HG03159 (cell line): Measurements from ENCODE around the gene CTDSPL.
"Not testable (repeated sequence)": the region's sequence is repeated elsewhere in the genome, so short reads cannot be mapped to it uniquely, and the experiment has no call there.

Experiments
- ATAC-seq: cut with Tn5 transposase; IDR thresholded peaks from one replicate; pipeline ENCODE4 v1.9.1; 2021; ENCODE audit warnings: mild to moderate bottlenecking, moderate library complexity; ENCODE audit not compliant: unreplicated experiment

Gene CTDSPL

DNA sequence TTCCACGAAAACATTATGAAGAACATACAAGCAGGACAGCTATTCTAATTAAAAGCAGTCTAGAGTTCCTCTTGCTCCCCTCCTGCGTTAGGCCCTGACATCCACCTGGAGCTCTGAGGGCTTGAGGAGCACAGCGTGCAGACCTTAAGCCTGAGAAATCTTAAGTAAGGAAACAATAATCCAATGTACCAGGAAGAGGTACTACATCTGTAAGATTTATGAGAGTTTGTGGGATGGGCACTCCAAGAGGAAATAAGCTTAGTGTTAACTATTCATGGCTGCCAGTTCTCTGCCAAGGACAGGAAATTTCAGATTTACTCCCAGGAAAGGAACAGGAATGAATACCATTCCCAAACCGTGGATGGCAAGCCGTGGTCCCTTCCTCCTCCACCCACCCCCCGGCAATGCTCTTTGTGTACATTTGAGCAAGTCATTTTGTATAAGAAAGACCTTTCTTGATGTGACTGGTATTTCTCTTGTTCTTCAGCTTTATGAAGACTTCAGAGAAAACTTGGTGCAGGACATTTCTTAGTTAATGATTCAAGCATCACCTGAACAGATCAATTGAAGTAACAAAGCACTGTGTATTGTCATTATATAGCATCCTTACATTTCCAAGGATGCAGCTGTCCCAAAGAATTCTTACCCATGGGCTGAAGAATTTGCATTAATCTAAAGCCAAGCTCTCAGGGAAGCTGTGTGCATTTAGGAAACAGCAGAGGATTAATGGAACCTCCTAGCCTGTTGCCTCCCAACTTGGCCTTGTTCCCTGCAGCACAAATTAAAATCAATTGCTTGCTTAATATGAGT is 100.1 kb downstream of the CTDSPL start:
- ATAC-seq = no peak

DNA sequence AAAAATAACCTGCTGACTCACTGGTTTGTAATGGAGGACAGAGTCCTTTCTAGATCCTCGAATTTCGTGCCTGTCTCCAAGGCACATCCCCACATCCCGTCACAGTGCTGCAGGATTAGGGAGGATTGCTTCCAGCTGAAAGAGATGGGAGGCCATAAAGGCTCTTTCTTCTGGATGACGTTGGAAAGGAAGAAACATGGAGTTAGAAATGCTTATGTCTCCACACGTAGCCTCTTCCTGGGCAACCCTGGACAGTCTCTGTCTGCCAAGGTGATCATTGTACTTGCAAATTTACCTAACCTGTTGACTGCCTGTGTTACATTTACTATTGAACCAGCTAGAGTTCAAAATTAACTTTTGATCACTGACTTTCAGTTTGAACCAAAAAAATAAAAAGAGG is 101.3 kb downstream of the CTDSPL start:
- ATAC-seq = no peak

GRCh38 chr3:37963635-37964034 is 102.0 kb downstream of the CTDSPL start:
- ATAC-seq = no peak

DNA sequence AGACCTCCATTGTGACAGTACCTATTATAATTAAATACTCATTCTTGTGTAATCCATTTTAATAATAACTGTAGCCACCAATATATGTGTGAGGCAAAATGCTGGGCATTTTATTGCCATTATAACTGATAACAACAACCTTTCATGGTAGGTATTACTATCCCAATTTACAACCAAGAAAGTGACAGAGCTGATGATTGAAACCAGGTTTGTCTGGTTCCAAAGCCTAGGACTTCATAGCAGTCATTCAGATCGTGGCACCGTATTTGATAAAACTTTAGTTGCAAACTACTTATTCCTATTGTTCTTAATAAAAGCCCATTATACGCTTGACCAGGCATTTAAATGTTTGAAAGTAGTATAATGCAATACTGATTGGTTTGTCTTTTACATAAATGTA is 102.5 kb downstream of the CTDSPL start:
- ATAC-seq = no peak

GRCh38 chr3:37964716-37965115 is 103.0 kb downstream of the CTDSPL start:
- no peak for ATAC-seq

GRCh38 chr3:37967260-37967881 is 105.7 kb downstream of the CTDSPL start:
- ATAC-seq = peak; percentile 85

DNA sequence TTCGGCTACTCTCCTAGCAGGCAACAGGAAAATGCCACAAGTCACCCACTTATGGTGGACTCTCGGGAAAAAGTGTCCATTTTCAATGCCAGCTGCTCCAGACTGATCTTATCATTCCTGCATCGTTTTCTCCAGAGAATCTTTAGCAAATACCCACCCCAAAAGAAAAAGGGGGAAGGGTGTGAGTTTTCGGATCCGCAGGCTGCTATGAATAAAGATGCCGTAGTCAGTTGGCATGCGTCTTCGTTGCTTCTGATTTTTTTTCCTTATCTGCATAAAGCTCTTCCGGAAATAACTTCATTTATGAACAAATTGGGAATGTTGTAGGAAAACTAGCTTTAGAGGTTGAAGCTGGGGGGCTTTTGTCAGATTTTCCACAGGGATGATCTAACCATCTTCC is 106.5 kb downstream of the CTDSPL start:
- ATAC-seq = no peak

DNA sequence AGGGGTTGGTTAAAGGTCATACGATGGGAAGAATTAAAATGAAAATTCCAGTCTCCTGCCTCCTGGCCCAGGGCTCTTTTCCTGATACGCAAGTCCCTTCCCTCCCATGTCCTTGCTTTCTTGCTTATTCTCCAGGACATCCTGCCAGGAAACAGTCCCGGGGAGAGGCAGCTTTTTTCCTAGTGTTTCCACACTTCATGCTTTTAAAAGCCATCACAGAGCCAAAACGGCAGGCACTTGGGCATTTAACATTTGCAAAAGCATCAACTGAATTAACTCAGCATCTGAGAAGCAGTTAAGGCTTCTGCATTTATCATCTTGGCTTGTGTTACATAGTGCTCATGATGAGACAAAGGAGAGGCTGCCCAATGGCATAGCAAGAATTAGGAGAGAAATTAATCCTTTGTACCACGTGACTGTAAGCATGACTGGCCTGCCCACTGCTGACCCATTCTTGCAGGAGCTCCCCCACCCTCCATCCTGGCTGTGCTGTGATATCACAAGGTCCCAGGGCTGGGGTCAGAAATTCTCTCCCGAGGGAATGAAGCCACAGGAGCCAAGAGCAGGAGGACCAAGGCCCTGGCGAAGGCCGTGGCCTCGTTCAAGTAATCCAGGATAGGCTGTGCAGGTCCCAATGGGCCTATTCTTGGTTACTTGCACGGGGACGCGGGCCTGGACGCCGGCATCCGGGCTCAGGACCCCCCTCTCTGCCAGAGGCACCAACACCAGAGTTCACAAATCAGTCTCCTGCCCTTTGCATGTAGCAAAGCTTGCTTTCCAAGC is 107.3 kb downstream of the CTDSPL start:
- ATAC-seq = no peak

DNA sequence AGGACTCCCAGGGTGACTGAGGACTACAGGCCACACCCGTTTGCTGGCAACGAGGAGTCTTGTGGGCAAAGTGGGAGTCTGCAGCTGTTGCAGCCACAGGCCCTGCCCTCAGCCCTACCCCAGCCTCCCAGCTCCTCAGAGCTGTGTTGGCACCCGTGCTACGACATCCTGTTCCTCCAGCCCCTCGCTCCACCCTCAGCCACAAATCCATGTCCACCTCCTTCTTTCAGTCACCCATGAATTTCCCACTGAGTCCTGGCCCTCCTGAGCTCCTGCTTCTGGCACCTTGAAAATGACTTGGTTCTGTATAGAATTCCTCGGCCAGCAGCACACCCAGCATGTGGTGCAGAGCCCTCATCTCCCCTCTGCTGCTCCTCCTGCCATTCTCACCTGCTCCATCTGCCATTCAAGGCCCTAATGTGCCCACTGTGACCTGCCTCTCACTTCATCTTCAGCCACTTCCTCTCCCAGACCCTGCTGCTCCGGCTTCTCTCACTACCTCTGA is 108.0 kb downstream of the CTDSPL start:
- ATAC-seq = no peak

GRCh38 chr3:37970802-37971201 is 109.1 kb downstream of the CTDSPL start:
- ATAC-seq = no peak

DNA sequence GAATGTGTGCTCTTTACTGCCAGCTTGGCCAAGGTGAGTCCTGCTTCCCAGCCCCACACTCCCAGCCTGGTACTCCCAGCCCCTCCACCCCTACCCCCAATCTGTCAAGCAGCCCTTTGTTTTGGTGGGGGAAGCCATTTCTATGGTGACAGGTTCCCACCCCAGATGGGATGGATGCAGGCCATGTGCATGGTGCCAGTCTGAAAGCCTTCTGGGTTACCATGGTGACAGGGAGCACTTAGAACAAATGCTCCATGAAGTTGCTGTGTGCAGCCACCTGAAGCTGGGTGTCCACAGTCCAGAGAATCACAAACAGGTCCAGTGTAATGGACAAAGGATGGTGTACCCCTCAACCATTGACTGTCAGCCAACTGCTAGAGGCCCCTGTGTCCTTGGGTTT is 109.8 kb downstream of the CTDSPL start:
- ATAC-seq = no peak

DNA sequence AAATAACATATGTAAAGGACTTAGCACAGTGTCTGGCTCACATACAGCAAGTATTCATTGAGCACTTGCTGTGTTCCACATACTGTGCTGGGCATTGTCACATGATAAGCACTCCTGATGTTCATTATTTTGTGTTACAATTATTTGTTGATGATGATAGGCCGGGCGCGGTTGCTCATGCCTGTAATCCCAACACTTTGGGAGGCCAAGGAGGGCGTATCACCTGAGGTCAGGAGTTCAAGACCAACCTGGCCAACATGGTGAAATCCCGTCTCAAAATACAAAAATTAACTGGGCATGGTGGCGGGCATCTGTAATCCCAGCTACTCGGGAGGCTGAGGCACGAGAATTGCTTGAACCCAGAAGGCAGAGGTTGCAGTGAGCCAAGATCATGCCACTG is 110.4 kb downstream of the CTDSPL start:
- not testable (repeated sequence) for ATAC-seq

DNA sequence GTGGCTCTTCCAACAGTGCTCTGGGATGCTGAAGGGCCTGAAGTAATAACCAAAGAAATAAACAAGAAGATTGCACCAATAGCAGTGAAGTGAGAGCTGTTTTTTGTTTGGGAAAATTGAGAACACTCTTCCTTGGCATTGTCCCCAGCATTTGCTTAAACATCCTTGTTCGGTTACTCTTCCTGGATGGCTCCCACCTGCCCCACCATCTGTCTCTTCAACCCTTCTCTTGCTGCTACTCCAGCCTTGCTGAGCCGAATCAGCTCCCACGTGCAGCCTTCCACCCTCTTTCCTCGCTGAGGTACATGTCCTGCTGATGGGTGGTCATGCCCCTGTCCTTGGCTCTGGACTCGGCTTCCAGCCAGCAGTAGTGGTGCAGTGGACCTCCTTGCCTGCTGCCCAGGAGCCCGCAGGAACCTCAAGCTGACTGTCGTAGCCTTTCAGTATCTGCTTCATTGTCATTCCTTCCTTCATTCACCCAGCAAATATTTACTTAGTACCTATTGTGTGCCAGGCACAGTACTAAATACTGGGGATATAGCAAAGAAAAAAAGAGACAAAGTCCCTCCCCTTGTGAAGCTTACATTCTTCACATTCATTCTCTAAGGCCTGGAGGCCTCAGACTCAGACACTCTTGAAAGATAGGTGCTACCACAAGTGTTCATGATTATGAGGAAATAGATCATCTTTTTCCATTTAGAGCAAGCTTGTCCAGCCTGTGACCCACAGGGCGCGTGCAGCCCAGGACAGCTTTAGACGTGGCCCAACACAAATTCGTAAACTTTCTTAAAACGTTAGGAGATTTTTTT is 111.8 kb downstream of the CTDSPL start:
- no peak for ATAC-seq

DNA sequence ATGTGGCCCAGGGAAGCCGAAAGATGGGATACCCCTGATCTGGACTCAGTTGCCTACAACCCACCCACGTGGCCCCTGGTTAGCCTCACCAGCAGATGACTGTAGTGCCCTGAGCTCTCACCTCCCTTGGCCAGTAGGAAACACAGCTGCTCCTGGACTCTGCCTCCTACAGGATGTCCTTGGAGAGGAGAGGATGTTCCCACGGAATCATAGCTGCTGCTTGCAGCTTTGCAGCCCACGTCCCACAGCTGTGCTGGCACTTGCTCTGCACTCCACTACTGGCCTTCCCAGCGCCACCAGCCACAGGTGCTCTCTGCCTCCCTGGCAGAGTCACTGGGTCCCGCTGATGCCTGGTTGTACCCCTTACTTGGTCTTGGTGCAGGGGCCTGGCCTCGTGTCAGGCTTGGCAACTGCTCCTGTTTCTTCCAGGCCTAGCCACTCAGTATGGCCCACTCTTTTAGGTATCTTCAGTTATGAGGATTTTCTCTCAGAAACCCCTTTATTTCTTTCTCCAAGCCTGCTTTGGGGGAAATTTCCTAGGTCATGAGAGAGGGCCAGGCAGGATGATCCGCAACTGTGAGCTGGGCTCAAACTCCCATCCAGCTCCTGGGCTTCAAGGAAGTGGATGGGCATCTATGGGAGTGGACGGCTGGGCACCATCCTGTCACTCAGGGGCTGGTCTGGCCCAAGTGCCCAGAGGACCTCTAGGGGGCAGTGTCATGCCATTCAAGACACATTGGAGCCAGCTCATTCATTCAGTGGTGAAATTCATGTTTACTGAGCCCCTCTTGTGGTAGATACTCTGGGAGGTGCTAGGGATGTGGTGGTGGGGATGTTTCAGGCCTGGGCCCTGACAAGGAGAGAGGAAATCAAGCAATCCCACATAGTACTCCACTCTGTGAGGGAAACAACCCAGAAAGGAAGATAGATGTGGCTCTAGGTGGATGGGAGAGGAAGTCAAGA is 112.7 kb downstream of the CTDSPL start:
- ATAC-seq = peak; percentile 76

- no peak for ATAC-seq
Measured at GRCh38 chr3:37979541-37980461, 118.1 kb downstream of the CTDSPL start.

- ATAC-seq = no peak
Measured at GRCh38 chr3:37980462-37981347, 119.0 kb downstream of the CTDSPL start.

GRCh38 chr3:37981348-37981664 is 119.6 kb downstream of the CTDSPL start:
- ATAC-seq = no peak

DNA sequence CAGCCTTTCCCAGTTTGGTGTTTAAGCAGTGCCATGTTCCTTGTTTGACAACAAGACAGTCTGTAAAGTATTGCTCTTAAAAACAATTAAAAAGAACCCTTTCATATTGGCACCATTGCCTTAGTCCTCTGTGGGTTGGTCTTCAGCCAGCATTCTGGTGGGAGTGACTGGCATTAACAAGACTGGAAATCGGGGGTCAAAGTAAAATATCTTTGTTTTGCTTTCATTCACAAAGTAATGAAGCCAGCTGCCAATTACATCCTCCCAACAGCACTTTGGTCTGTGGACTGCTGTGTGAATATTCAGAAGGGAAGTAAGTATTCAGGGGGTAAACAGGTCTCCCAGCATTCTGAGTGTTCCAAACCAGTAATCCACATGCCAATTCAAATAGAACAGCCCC is 120.7 kb downstream of the CTDSPL start:
- ATAC-seq = no peak
